Tibial nerve (tissue), 4 donors: ENCODE results near the gene SYNGR1. TPM values are rescaled to one million over a fixed set of nuclear protein-coding genes. Genes with fewer than 3 reads are reported as not detected.

ENCODE experiments used
- DNase-seq, 2 donors: peaks; one replicate each; pipeline ENCODE4 v3.0.0-alpha.2; 2019; ENCODE audit warnings: low spot score in 2 of 2
- H3K27ac ChIP-seq, 4 donors: fragments of 200-600 bp; sonication (generic) in 3 of 4; one replicate each; pipeline ENCODE4 v1.5.1; 2017 to 2019; ENCODE audit warnings: mild to moderate bottlenecking in 1 of 4
- H3K27me3 ChIP-seq, 2 donors: fragments of 200-600 bp; sonication (generic) in 1 of 2; one replicate each; pipeline versions ENCODE4 v1.5.1 to v1.6.0; 2017 to 2019
- H3K36me3 ChIP-seq, 3 donors: fragments of 200-600 bp; sonication (generic); one replicate each; pipeline ENCODE4 v1.5.1; 2018 to 2019
- H3K4me1 ChIP-seq, 4 donors: fragments of 200-600 bp; sonication (generic) in 3 of 4; one replicate each; pipeline ENCODE4 v1.5.1; 2017 to 2019
- H3K4me3 ChIP-seq, 4 donors: fragments of 200-600 bp; sonication (generic) in 3 of 4; one replicate each; pipeline ENCODE4 v1.5.1; 2017 to 2019; ENCODE audit warnings: mild to moderate bottlenecking in 1 of 4, moderate library complexity in 1 of 4
- H3K9me3 ChIP-seq, 4 donors: fragments of 200-600 bp; sonication (generic) in 3 of 4; one replicate each; pipeline ENCODE4 v1.5.1; 2017 to 2019
- CTCF ChIP-seq, 5 experiments: fragments of 200-600 bp in 3 of 5; fragments of 450-650 bp in 2 of 5; sonication (generic) in 3 of 5; IDR thresholded peaks; one replicate each; pipeline ENCODE4 v1.5.1; 2016 to 2019; ENCODE audit warnings: antibody characterized with exemption in 5 of 5, mild to moderate bottlenecking in 3 of 5, moderate library complexity in 2 of 5
- EP300 ChIP-seq, 2 donors: sonication (generic); formaldehyde crosslinking; IDR thresholded peaks; one replicate each; pipeline ENCODE4 v1.6.1; 2017; ENCODE audit warnings: antibody characterized with exemption in 2 of 2, mild to moderate bottlenecking in 1 of 2
- POLR2A ChIP-seq, 2 donors: fragments of 450-650 bp; IDR thresholded peaks; one replicate each; pipeline ENCODE4 v1.6.1; 2017; ENCODE audit warnings: antibody characterized with exemption in 2 of 2, mild to moderate bottlenecking in 2 of 2, moderate library complexity in 2 of 2
- WGBS, 2 donors: methylation state at CpG; one replicate each; pipeline ENCODE4 v1.1.5; 2018; 5-methylcytosine and 5-hydroxymethylcytosine counted together
- total RNA-seq, 4 donors: library from RNA; depleted of rRNA; stranded (reverse); fragments of >200 nt; gene quantifications; one replicate each; pipeline ENCODE4 v1.1.0, GENCODE V29; 2016

SYNGR1 gene
- total RNA-seq, 4 donors from 2014 or later = 21.1 to 32.8 (median 25.5) TPM

DNA sequence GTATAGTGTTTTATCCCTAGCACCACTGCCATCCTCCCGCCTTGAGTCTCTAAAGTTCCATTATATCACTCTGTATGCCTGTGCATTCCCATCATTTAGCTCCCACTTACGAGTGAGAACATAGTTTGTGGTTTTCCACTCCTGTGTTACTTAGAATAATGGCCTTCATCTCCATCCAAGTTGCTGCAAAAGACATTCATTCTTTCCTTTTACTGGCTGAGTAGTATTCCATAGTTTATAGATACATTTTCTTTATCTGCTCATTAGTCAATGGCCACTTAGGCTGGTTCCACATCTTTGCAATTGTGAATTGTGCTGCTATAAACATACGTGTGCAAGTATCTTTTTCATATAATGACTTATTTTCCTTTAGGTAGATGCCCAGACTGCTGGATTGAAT lies 74.2 kb downstream of the SYNGR1 start:
- H3K27me3 ChIP-seq = no peaks in the 10 kb centered on the region
- no peak for TF ChIP-seq EP300 (IDR thresholded peaks at IDR 0.05)
- TF ChIP-seq POLR2A (IDR thresholded peaks at IDR 0.05) = no peak
- H3K4me3 ChIP-seq = no peak overlapping the region
- no peaks in the 10 kb centered on the region for H3K9me3 ChIP-seq
- DNase-seq = no peak
- H3K4me1 ChIP-seq = peaks cover 0 to 7% (median 1%) of the 10 kb centered on the region in 4 donors
- no peak overlapping the region for H3K27ac ChIP-seq
- WGBS, 2 donors = 93 to 95% methylated on average over 3 of the region's 3 CpGs
- peaks cover 4 to 98% (median 21%) of the 10 kb centered on the region in 3 donors for H3K36me3 ChIP-seq

GRCh38 chr22:39426380-39427043 lies 76.7 kb downstream of the SYNGR1 start:
- Histone ChIP-seq H3K27ac (peak overlapping the region in 1 of 4 donors; percentile 91), H3K36me3 (peaks cover 0 to 93% (median 12%) of the 10 kb centered on the region in 3 donors), H3K4me1 (peaks cover 0 to 33% (median 25%) of the 10 kb centered on the region in 4 donors), H3K4me3 (no peak overlapping the region), H3K9me3 (no peaks in the 10 kb centered on the region), H3K27me3 (no peaks in the 10 kb centered on the region)
- WGBS, 2 donors = 93 to 94% methylated on average over 20 of the region's 20 CpGs
- TF ChIP-seq POLR2A (IDR thresholded peaks at IDR 0.05) (no peak), EP300 (IDR thresholded peaks at IDR 0.05) (no peak), CTCF (IDR thresholded peaks at IDR 0.05) (no peak)
- no peak for DNase-seq

GRCh38 chr22:39427751-39428596 lies 78.2 kb downstream of the SYNGR1 start:
- peak overlapping the region in 2 of 4 donors; percentile 91 to 96 for H3K27ac ChIP-seq
- no peak for TF ChIP-seq CTCF (IDR thresholded peaks at IDR 0.05)
- H3K9me3 ChIP-seq = no peaks in the 10 kb centered on the region
- 77 to 86% methylated on average over 8 to 13 of the region's 13 CpGs for WGBS, 2 donors
- no peak overlapping the region for H3K4me3 ChIP-seq
- DNase-seq = no peak
- H3K4me1 ChIP-seq = peaks cover 0 to 47% (median 31%) of the 10 kb centered on the region in 4 donors
- no peaks in the 10 kb centered on the region for H3K27me3 ChIP-seq
- H3K36me3 ChIP-seq = peaks cover 0 to 93% (median 12%) of the 10 kb centered on the region in 3 donors

DNA sequence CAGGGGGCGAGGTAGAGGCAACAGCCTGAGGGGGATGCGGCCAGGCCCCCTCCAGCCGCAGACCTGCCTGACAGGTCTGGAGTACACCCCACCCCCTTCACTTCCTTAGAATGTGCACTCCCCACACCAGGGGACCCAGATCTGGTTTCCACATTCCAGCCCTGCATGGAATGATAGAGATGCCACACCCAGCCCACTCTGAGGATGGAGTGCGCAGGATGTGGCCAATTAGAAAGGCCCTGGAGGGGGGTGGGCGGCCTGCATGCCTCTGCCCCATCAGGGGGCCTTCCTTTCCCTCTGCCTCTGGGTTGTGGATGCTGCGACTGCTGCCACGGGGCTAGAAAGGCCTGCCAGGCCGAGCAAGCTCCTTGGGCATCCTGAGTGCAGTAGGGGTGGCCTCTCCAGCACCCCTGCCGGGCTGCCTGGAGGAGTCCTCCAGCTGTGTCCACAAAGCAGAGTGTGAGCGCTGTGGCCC lies 78.8 kb downstream of the SYNGR1 start:
- Histone ChIP-seq H3K27ac (peak overlapping the region; percentile 73 to 96 (median 84)), H3K36me3 (peaks cover 0 to 95% (median 12%) of the 10 kb centered on the region in 3 donors), H3K9me3 (no peaks in the 10 kb centered on the region), H3K27me3 (no peaks in the 10 kb centered on the region), H3K4me3 (no peak overlapping the region), H3K4me1 (peaks cover 0 to 51% (median 31%) of the 10 kb centered on the region in 4 donors)
- DNase-seq = no peak
- no peak for TF ChIP-seq EP300 (IDR thresholded peaks at IDR 0.05)
- 63 to 80% methylated on average over 9 to 10 of the region's 10 CpGs for WGBS, 2 donors

DNA sequence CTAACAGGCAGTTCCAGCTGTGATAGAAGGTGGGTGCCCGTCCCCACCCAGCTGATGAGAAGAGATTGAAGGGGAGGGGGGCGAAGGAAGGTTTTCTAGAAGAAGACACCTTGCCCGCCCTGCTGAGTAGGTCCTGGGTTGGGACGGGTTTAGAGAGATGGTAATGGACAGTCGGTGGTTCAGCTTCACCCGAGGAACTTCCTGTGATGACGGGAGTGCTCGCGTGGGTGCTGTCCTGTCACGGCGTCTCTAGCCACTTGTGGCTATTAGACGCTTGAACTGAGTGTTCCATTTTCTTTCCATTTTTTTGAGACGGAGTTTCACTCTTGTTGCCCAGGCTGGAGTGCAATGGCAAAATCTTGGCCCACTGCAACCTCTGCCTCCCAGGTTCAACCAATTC lies 79.4 kb downstream of the SYNGR1 start:
- no peak for TF ChIP-seq CTCF (IDR thresholded peaks at IDR 0.05)
- no peak for TF ChIP-seq POLR2A (IDR thresholded peaks at IDR 0.05)
- TF ChIP-seq EP300 (IDR thresholded peaks at IDR 0.05) = no peak

More for the DNA sequence above, 79.4 kb downstream of the SYNGR1 start:
- no peak for DNase-seq
- H3K27ac ChIP-seq = peak overlapping the region; percentile 73 to 96 (median 84)
- no peaks in the 10 kb centered on the region for H3K9me3 ChIP-seq
- WGBS, 2 donors = 80 to 89% methylated on average over 13 of the region's 13 CpGs
- peaks cover 0 to 95% (median 12%) of the 10 kb centered on the region in 3 donors for H3K36me3 ChIP-seq
- no peak overlapping the region for H3K4me3 ChIP-seq
- H3K27me3 ChIP-seq = no peaks in the 10 kb centered on the region
- peaks cover 0 to 57% (median 34%) of the 10 kb centered on the region in 4 donors for H3K4me1 ChIP-seq
